HCT116 (cell line): ENCODE results near the gene WDR72. TPM values are rescaled to one million over a fixed set of nuclear protein-coding genes. Genes with fewer than 3 reads are reported as not detected.

Experiments used
- ATAC-seq: fragments of 200-7000 bp; cut with Tn5 transposase; 2 replicates; pipeline ENCODE4 v1.9.1; 2020; ENCODE audit warnings: mild to moderate bottlenecking, moderate library complexity
- BruUV-seq: library from RNA; stranded (reverse); fragments of 400-500 nt; replicated peaks from 2 replicates; lab custom pipeline; 2021; lab: Mats Ljungman, UMichigan
- CTCF ChIA-PET: fragments of 300-600 bp; sonication (Branson Sonifier 250); formaldehyde crosslinking; loops from one replicate; lab custom pipeline; 2021; ENCODE audit warnings: antibody characterized with exemption; lab: Charles Lee
- POLR2A ChIA-PET: fragments of 300-600, 350-600 bp; sonication (Branson Sonifier 250); formaldehyde crosslinking; loops from one replicate; lab custom pipeline; 2021; ENCODE audit warnings: antibody characterized with exemption; lab: Charles Lee
- RAD21 ChIA-PET, 2 experiments: fragments of 300-600 bp; sonication (Branson Sonifier 250); formaldehyde crosslinking; loops; one replicate each; lab custom pipeline; 2023; ENCODE audit warnings: low total read pairs in 2 of 2; ENCODE audit not compliant: uncharacterized antibody in 2 of 2, unreplicated experiment in 2 of 2, low non-redundant PET in 1 of 2; lab: Charles Lee
- DNase-seq: peaks from one replicate; pipeline ENCODE4 v3.0.0-alpha.2; 2010; ENCODE audit warnings: low read depth, low spot score
- H2AFZ ChIP-seq: fragments of 200-600 bp; shearing (Covaris generic), sonication (generic); 2 replicates; pipeline ENCODE4 v1.6.1; 2017; ENCODE audit warnings: low read depth, mixed run types, mixed read lengths, antibody characterized with exemption, low read length; ENCODE audit not compliant: poor library complexity, severe bottlenecking
- H3K27ac ChIP-seq: 2 replicates; pipeline ENCODE4 v1.5.1; 2012; ENCODE audit warnings: low read depth, low read length
- H3K27me3 ChIP-seq: fragments of 200-600 bp; sonication (generic); 2 replicates; pipeline ENCODE4 v1.6.1; 2016; ENCODE audit warnings: mixed run types, low read length, mixed read lengths; ENCODE audit not compliant: insufficient read depth
- H3K36me3 ChIP-seq, 2 experiments: fragments of 200-500 bp in 1 of 2; fragments of 200-600 bp in 1 of 2; sonication (Bioruptor generic) in 1 of 2; sonication (generic) in 1 of 2; 2 replicates each; pipeline versions ENCODE4 v1.5.1 to v1.6.1; 2014 to 2016; ENCODE audit warnings: low read length in 2 of 2, inconsistent platforms in 1 of 2, mixed read lengths in 1 of 2, mixed run types in 1 of 2; ENCODE audit not compliant: insufficient read depth in 2 of 2, control insufficient read depth in 1 of 2
- H3K4me1 ChIP-seq, 2 experiments: fragments of 200-600 bp in 1 of 2; sonication (generic) in 1 of 2; 2 replicates each; pipeline versions ENCODE4 v1.5.1 to v1.6.1; 2012 to 2017; ENCODE audit warnings: low read length in 2 of 2, inconsistent platforms in 1 of 2, mild to moderate bottlenecking in 1 of 2, mixed read lengths in 1 of 2, mixed run types in 1 of 2, moderate library complexity in 1 of 2; ENCODE audit not compliant: insufficient read depth in 2 of 2, control insufficient read depth in 1 of 2
- H3K4me2 ChIP-seq: fragments of 200-600 bp; sonication (generic); 2 replicates; pipeline ENCODE4 v1.6.1; 2017; ENCODE audit warnings: mixed run types, low read length, mixed read lengths
- H3K4me3 ChIP-seq, 2 experiments: fragments of 200-600 bp in 1 of 2; sonication (generic) in 1 of 2; replicated peaks in 1 of 2; 2 replicates each; pipeline ENCODE4 v1.5.1; 2011 to 2016; ENCODE audit warnings: low read length in 2 of 2, control low read depth in 1 of 2, low read depth in 1 of 2, mild to moderate bottlenecking in 1 of 2, mixed read lengths in 1 of 2, mixed run types in 1 of 2
- H3K79me2 ChIP-seq: fragments of 200-600 bp; sonication (generic); 2 replicates; pipeline ENCODE4 v1.6.1; 2017; ENCODE audit warnings: mild to moderate bottlenecking, mixed run types, low read length, moderate library complexity, mixed read lengths; ENCODE audit not compliant: insufficient read depth
- H3K9ac ChIP-seq: fragments of 200-600 bp; sonication (generic); 2 replicates; pipeline ENCODE4 v1.6.1; 2016; ENCODE audit warnings: low read length, mixed read lengths
- H3K9me2 ChIP-seq: fragments of 200-600 bp; sonication (generic), shearing (Covaris generic); 2 replicates; pipeline ENCODE4 v1.6.1; 2017; ENCODE audit warnings: mixed run types, mild to moderate bottlenecking, moderate library complexity; ENCODE audit not compliant: insufficient read depth
- H3K9me3 ChIP-seq, 2 experiments: fragments of 200-500 bp in 1 of 2; fragments of 200-600 bp in 1 of 2; sonication (Bioruptor generic) in 1 of 2; sonication (generic) in 1 of 2; 2 replicates each; pipeline ENCODE4 v1.6.1; 2014 to 2017; ENCODE audit warnings: low read length in 2 of 2, mixed read lengths in 2 of 2, inconsistent platforms in 1 of 2, low read depth in 1 of 2, mild to moderate bottlenecking in 1 of 2, mixed run types in 1 of 2, moderate library complexity in 1 of 2; ENCODE audit not compliant: control insufficient read depth in 1 of 2, insufficient read depth in 1 of 2
- H4K20me1 ChIP-seq: fragments of 200-600 bp; sonication (generic), shearing (Covaris generic); 2 replicates; pipeline ENCODE4 v1.6.1; 2017; ENCODE audit warnings: mixed run types, mild to moderate bottlenecking, moderate library complexity; ENCODE audit not compliant: insufficient read depth
- EZH2phosphoT487 ChIP-seq: fragments of 200-600 bp; IDR thresholded peaks from 2 replicates; pipeline ENCODE4 v1.6.1; 2018; ENCODE audit warnings: antibody characterized with exemption, borderline replicate concordance
- JUND ChIP-seq: IDR thresholded peaks from 2 replicates; pipeline ENCODE4 v1.6.1; 2012
- RAD21 ChIP-seq: IDR thresholded peaks from 2 replicates; pipeline ENCODE4 v1.6.1; 2012; ENCODE audit warnings: low read depth, mild to moderate bottlenecking
- SP1 ChIP-seq: IDR thresholded peaks from 2 replicates; pipeline ENCODE4 v1.6.1; 2012; ENCODE audit warnings: low read depth
- TCF7L2 ChIP-seq: IDR thresholded peaks from 2 replicates; pipeline ENCODE4 v1.7.0; 2011; ENCODE audit warnings: borderline replicate concordance, inconsistent platforms; ENCODE audit not compliant: insufficient read depth, insufficient read length; ENCODE audit errors: extremely low read depth
- intact Hi-C: fragments of 100-400 bp; cut with micrococcal nuclease; formaldehyde crosslinking; loops from 2 replicates; pipeline ENCODE4 v1.10.0; 2022
- total RNA-seq: library from RNA; stranded (reverse); gene quantifications from one replicate; pipeline ENCODE4 v1.2.1, GENCODE V29; 2021; ENCODE audit not compliant: unreplicated experiment
- TF ChIP-seq, protein P1 (sequence below): IDR thresholded peaks from 2 replicates; pipeline ENCODE4 v1.6.1; 2012
- TF ChIP-seq, protein P2 (sequence below), 3 experiments: fragments of 200-600 bp in 1 of 3; sonication (generic) in 1 of 3; IDR thresholded peaks in 2 of 3; conservative IDR thresholded peaks in 1 of 3; 2 replicates each; pipeline ENCODE4 v1.5.1; 2012 to 2017; ENCODE audit warnings: low read depth in 2 of 3, low read length in 2 of 3, antibody characterized with exemption in 1 of 3, borderline replicate concordance in 1 of 3, control low read depth in 1 of 3, mild to moderate bottlenecking in 1 of 3, mixed read lengths in 1 of 3, mixed run types in 1 of 3, moderate library complexity in 1 of 3; ENCODE audit not compliant: insufficient read depth in 1 of 3
- TF ChIP-seq, protein P3 (sequence below): IDR thresholded peaks from 2 replicates; pipeline ENCODE4 v1.6.1; 2012; ENCODE audit warnings: low read depth

Gene WDR72
- total RNA-seq, 1 experiment from 2014 or later = 5.8 TPM

- POLR2A ChIA-PET = no interaction called here
- Histone ChIP-seq H3K9me2 (no peaks in the 10 kb centered on the region), H3K79me2 (no peaks in the 10 kb centered on the region), H3K4me2 (no peak overlapping the region), H3K9ac (no peak overlapping the region), H4K20me1 (no peaks in the 10 kb centered on the region), H3K4me3 (no peak overlapping the region), H3K27me3 (no peaks in the 10 kb centered on the region), H3K4me1 (no peaks in the 10 kb centered on the region), H3K27ac (no peak overlapping the region), H3K36me3 (no peaks in the 10 kb centered on the region), H3K9me3 (no peaks in the 10 kb centered on the region), H2AFZ (no peak overlapping the region)
- no peak for ATAC-seq
- RAD21 ChIA-PET = no interaction called here
- CTCF ChIA-PET = no interaction called here
- TF ChIP-seq, protein P1, sequence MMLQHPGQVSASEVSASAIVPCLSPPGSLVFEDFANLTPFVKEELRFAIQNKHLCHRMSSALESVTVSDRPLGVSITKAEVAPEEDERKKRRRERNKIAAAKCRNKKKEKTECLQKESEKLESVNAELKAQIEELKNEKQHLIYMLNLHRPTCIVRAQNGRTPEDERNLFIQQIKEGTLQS = no peak
- TF ChIP-seq RAD21 (no peak), SP1 (no peak), TCF7L2 (no peak), JUND (no peak), EZH2phosphoT487 (no peak)
- TF ChIP-seq, protein P2, sequence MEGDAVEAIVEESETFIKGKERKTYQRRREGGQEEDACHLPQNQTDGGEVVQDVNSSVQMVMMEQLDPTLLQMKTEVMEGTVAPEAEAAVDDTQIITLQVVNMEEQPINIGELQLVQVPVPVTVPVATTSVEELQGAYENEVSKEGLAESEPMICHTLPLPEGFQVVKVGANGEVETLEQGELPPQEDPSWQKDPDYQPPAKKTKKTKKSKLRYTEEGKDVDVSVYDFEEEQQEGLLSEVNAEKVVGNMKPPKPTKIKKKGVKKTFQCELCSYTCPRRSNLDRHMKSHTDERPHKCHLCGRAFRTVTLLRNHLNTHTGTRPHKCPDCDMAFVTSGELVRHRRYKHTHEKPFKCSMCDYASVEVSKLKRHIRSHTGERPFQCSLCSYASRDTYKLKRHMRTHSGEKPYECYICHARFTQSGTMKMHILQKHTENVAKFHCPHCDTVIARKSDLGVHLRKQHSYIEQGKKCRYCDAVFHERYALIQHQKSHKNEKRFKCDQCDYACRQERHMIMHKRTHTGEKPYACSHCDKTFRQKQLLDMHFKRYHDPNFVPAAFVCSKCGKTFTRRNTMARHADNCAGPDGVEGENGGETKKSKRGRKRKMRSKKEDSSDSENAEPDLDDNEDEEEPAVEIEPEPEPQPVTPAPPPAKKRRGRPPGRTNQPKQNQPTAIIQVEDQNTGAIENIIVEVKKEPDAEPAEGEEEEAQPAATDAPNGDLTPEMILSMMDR (IDR thresholded peaks at IDR 0.05 in 2 of 3, conservative IDR thresholded peaks at IDR 0.05 in 1 of 3; ENCODE audit: borderline replicate concordance in 1 of 3, insufficient read depth in 1 of 3, low read depth in 2 of 3, low read length in 2 of 3) = no peak
- TF ChIP-seq, protein P3, sequence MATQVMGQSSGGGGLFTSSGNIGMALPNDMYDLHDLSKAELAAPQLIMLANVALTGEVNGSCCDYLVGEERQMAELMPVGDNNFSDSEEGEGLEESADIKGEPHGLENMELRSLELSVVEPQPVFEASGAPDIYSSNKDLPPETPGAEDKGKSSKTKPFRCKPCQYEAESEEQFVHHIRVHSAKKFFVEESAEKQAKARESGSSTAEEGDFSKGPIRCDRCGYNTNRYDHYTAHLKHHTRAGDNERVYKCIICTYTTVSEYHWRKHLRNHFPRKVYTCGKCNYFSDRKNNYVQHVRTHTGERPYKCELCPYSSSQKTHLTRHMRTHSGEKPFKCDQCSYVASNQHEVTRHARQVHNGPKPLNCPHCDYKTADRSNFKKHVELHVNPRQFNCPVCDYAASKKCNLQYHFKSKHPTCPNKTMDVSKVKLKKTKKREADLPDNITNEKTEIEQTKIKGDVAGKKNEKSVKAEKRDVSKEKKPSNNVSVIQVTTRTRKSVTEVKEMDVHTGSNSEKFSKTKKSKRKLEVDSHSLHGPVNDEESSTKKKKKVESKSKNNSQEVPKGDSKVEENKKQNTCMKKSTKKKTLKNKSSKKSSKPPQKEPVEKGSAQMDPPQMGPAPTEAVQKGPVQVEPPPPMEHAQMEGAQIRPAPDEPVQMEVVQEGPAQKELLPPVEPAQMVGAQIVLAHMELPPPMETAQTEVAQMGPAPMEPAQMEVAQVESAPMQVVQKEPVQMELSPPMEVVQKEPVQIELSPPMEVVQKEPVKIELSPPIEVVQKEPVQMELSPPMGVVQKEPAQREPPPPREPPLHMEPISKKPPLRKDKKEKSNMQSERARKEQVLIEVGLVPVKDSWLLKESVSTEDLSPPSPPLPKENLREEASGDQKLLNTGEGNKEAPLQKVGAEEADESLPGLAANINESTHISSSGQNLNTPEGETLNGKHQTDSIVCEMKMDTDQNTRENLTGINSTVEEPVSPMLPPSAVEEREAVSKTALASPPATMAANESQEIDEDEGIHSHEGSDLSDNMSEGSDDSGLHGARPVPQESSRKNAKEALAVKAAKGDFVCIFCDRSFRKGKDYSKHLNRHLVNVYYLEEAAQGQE = no peak
- no peak for DNase-seq
- BruUV-seq = no TSS peak
- intact Hi-C loops = no loop called here
These were observed 110.5 kb downstream of the WDR72 start for GRCh38 chr15:53648934-53649333.
